HCT116 (cell line): ENCODE data around the gene MAPK4. TPM values are rescaled to one million over a fixed set of nuclear protein-coding genes. Genes with fewer than 3 reads are reported as not detected.

Experiments
- ATAC-seq: fragments of 200-7000 bp; cut with Tn5 transposase; 2 replicates; pipeline ENCODE4 v1.9.1; 2020; ENCODE audit warnings: mild to moderate bottlenecking, moderate library complexity
- BruUV-seq: library from RNA; stranded (reverse); fragments of 400-500 nt; replicated peaks from 2 replicates; lab custom pipeline; 2021; lab: Mats Ljungman, UMichigan
- CTCF ChIA-PET: fragments of 300-600 bp; sonication (Branson Sonifier 250); formaldehyde crosslinking; loops from one replicate; lab custom pipeline; 2021; ENCODE audit warnings: antibody characterized with exemption; lab: Charles Lee
- POLR2A ChIA-PET: fragments of 300-600, 350-600 bp; sonication (Branson Sonifier 250); formaldehyde crosslinking; loops from one replicate; lab custom pipeline; 2021; ENCODE audit warnings: antibody characterized with exemption; lab: Charles Lee
- RAD21 ChIA-PET, 2 experiments: fragments of 300-600 bp; sonication (Branson Sonifier 250); formaldehyde crosslinking; loops; one replicate each; lab custom pipeline; 2023; ENCODE audit warnings: low total read pairs in 2 of 2; ENCODE audit not compliant: uncharacterized antibody in 2 of 2, unreplicated experiment in 2 of 2, low non-redundant PET in 1 of 2; lab: Charles Lee
- DNase-seq: peaks from one replicate; pipeline ENCODE4 v3.0.0-alpha.2; 2010; ENCODE audit warnings: low read depth, low spot score
- H2AFZ ChIP-seq: fragments of 200-600 bp; shearing (Covaris generic), sonication (generic); 2 replicates; pipeline ENCODE4 v1.6.1; 2017; ENCODE audit warnings: low read depth, mixed run types, mixed read lengths, antibody characterized with exemption, low read length; ENCODE audit not compliant: poor library complexity, severe bottlenecking
- H3K27ac ChIP-seq: 2 replicates; pipeline ENCODE4 v1.5.1; 2012; ENCODE audit warnings: low read depth, low read length
- H3K27me3 ChIP-seq: fragments of 200-600 bp; sonication (generic); 2 replicates; pipeline ENCODE4 v1.6.1; 2016; ENCODE audit warnings: mixed run types, low read length, mixed read lengths; ENCODE audit not compliant: insufficient read depth
- H3K36me3 ChIP-seq, 2 experiments: fragments of 200-500 bp in 1 of 2; fragments of 200-600 bp in 1 of 2; sonication (Bioruptor generic) in 1 of 2; sonication (generic) in 1 of 2; 2 replicates each; pipeline versions ENCODE4 v1.5.1 to v1.6.1; 2014 to 2016; ENCODE audit warnings: low read length in 2 of 2, inconsistent platforms in 1 of 2, mixed read lengths in 1 of 2, mixed run types in 1 of 2; ENCODE audit not compliant: insufficient read depth in 2 of 2, control insufficient read depth in 1 of 2
- H3K4me1 ChIP-seq, 2 experiments: fragments of 200-600 bp in 1 of 2; sonication (generic) in 1 of 2; 2 replicates each; pipeline versions ENCODE4 v1.5.1 to v1.6.1; 2012 to 2017; ENCODE audit warnings: low read length in 2 of 2, inconsistent platforms in 1 of 2, mild to moderate bottlenecking in 1 of 2, mixed read lengths in 1 of 2, mixed run types in 1 of 2, moderate library complexity in 1 of 2; ENCODE audit not compliant: insufficient read depth in 2 of 2, control insufficient read depth in 1 of 2
- H3K4me2 ChIP-seq: fragments of 200-600 bp; sonication (generic); 2 replicates; pipeline ENCODE4 v1.6.1; 2017; ENCODE audit warnings: mixed run types, low read length, mixed read lengths
- H3K4me3 ChIP-seq, 2 experiments: fragments of 200-600 bp in 1 of 2; sonication (generic) in 1 of 2; replicated peaks in 1 of 2; 2 replicates each; pipeline ENCODE4 v1.5.1; 2011 to 2016; ENCODE audit warnings: low read length in 2 of 2, control low read depth in 1 of 2, low read depth in 1 of 2, mild to moderate bottlenecking in 1 of 2, mixed read lengths in 1 of 2, mixed run types in 1 of 2
- H3K79me2 ChIP-seq: fragments of 200-600 bp; sonication (generic); 2 replicates; pipeline ENCODE4 v1.6.1; 2017; ENCODE audit warnings: mild to moderate bottlenecking, mixed run types, low read length, moderate library complexity, mixed read lengths; ENCODE audit not compliant: insufficient read depth
- H3K9ac ChIP-seq: fragments of 200-600 bp; sonication (generic); 2 replicates; pipeline ENCODE4 v1.6.1; 2016; ENCODE audit warnings: low read length, mixed read lengths
- H3K9me2 ChIP-seq: fragments of 200-600 bp; sonication (generic), shearing (Covaris generic); 2 replicates; pipeline ENCODE4 v1.6.1; 2017; ENCODE audit warnings: mixed run types, mild to moderate bottlenecking, moderate library complexity; ENCODE audit not compliant: insufficient read depth
- H3K9me3 ChIP-seq, 2 experiments: fragments of 200-500 bp in 1 of 2; fragments of 200-600 bp in 1 of 2; sonication (Bioruptor generic) in 1 of 2; sonication (generic) in 1 of 2; 2 replicates each; pipeline ENCODE4 v1.6.1; 2014 to 2017; ENCODE audit warnings: low read length in 2 of 2, mixed read lengths in 2 of 2, inconsistent platforms in 1 of 2, low read depth in 1 of 2, mild to moderate bottlenecking in 1 of 2, mixed run types in 1 of 2, moderate library complexity in 1 of 2; ENCODE audit not compliant: control insufficient read depth in 1 of 2, insufficient read depth in 1 of 2
- H4K20me1 ChIP-seq: fragments of 200-600 bp; sonication (generic), shearing (Covaris generic); 2 replicates; pipeline ENCODE4 v1.6.1; 2017; ENCODE audit warnings: mixed run types, mild to moderate bottlenecking, moderate library complexity; ENCODE audit not compliant: insufficient read depth
- EGR1 ChIP-seq: IDR thresholded peaks from 2 replicates; pipeline ENCODE4 v1.6.1; 2012; ENCODE audit warnings: low read depth
- EZH2 ChIP-seq: fragments of 200-600 bp; sonication (generic); IDR thresholded peaks from 2 replicates; pipeline ENCODE4 v1.6.1; 2017; ENCODE audit warnings: antibody characterized with exemption, mixed run types
- EZH2phosphoT487 ChIP-seq: fragments of 200-600 bp; IDR thresholded peaks from 2 replicates; pipeline ENCODE4 v1.6.1; 2018; ENCODE audit warnings: antibody characterized with exemption, borderline replicate concordance
- POLR2A ChIP-seq: IDR thresholded peaks from 2 replicates; pipeline ENCODE4 v1.7.0; 2011; ENCODE audit warnings: borderline replicate concordance; ENCODE audit not compliant: insufficient read depth, insufficient read length; ENCODE audit errors: extremely low read depth
- SIN3A ChIP-seq: IDR thresholded peaks from 2 replicates; pipeline ENCODE4 v1.6.1; 2012; ENCODE audit warnings: low read depth
- intact Hi-C: fragments of 100-400 bp; cut with micrococcal nuclease; formaldehyde crosslinking; loops from 2 replicates; pipeline ENCODE4 v1.10.0; 2022
- total RNA-seq: library from RNA; stranded (reverse); gene quantifications from one replicate; pipeline ENCODE4 v1.2.1, GENCODE V29; 2021; ENCODE audit not compliant: unreplicated experiment
- TF ChIP-seq, protein P1 (sequence below): IDR thresholded peaks from 2 replicates; pipeline ENCODE4 v1.6.1; 2012
- TF ChIP-seq, protein P2 (sequence below): IDR thresholded peaks from 2 replicates; pipeline ENCODE4 v1.6.1; 2011; ENCODE audit warnings: mild to moderate bottlenecking, low read length, moderate library complexity; ENCODE audit not compliant: insufficient replicate concordance; ENCODE audit errors: extremely low read depth

MAPK4 gene
- total RNA-seq, 1 experiment from 2014 or later, result 0.89 TPM

DNA sequence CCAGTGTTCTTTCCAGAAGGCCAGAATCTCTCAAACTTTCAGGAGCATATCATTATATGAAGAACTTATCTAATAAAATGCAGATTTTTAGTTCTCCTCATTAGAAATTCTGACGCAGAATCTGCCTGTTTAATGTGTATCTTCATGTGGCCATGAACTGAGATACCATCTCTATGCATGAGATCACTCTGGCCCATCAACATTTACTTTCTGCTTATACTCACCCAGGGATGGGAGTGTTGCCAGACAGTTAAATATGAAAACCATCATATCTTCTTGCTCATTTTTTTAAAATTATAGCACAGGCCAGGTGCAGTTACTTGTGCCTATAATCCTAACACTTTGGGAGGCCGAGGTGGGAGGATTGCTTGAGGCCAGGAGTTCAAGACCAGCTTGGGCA lies 60.4 kb downstream of the MAPK4 start:
- Histone ChIP-seq H3K27ac (no peak overlapping the region), H3K36me3 (no peaks in the 10 kb centered on the region), H4K20me1 (no peaks in the 10 kb centered on the region), H3K4me2 (no peak overlapping the region), H3K4me3 (no peak overlapping the region), H3K9me2 (no peaks in the 10 kb centered on the region), H3K4me1 (no peaks in the 10 kb centered on the region)
- intact Hi-C loops, result no loop called here
- DNase-seq (no peak), ATAC-seq (no peak)
- TF ChIP-seq, protein P1, sequence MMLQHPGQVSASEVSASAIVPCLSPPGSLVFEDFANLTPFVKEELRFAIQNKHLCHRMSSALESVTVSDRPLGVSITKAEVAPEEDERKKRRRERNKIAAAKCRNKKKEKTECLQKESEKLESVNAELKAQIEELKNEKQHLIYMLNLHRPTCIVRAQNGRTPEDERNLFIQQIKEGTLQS, result no peak
- no peak for TF ChIP-seq EZH2phosphoT487
- no peak for TF ChIP-seq EZH2
- no peak for TF ChIP-seq POLR2A
- no peak for TF ChIP-seq EGR1
- TF ChIP-seq, protein P2, sequence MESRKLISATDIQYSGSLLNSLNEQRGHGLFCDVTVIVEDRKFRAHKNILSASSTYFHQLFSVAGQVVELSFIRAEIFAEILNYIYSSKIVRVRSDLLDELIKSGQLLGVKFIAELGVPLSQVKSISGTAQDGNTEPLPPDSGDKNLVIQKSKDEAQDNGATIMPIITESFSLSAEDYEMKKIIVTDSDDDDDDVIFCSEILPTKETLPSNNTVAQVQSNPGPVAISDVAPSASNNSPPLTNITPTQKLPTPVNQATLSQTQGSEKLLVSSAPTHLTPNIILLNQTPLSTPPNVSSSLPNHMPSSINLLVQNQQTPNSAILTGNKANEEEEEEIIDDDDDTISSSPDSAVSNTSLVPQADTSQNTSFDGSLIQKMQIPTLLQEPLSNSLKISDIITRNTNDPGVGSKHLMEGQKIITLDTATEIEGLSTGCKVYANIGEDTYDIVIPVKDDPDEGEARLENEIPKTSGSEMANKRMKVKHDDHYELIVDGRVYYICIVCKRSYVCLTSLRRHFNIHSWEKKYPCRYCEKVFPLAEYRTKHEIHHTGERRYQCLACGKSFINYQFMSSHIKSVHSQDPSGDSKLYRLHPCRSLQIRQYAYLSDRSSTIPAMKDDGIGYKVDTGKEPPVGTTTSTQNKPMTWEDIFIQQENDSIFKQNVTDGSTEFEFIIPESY, result no peak
- TF ChIP-seq, all 23 proteins: peak for 0
- ChIA-PET RAD21 (no interaction called here), CTCF (no interaction called here), POLR2A (no interaction called here)
- Histone ChIP-seq H3K9me3 (no peaks in the 10 kb centered on the region), H3K27me3 (no peaks in the 10 kb centered on the region), H3K79me2 (no peaks in the 10 kb centered on the region), H3K9ac (no peak overlapping the region), H2AFZ (no peak overlapping the region)
- no TSS peak for BruUV-seq

DNA sequence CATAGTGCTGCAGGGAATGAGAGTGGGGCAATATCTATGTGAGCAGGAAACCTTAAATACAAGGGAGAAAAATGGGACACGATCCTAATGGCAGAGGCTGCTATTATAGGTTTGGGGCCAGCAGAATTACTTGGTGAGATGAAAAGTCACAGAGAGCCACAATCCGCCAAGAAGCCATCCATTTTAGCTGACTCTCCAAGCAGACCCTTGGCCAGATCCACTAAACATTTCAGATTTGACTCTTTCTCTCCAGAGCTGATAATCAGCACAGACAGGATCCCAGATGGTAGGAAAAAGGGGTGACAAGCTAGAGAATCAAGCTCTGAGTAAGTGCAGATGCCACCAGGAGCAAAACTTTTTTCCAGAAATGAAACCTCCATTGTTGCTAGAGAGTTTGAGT lies 61.5 kb downstream of the MAPK4 start:
- RAD21 ChIA-PET, result no interaction called here
- POLR2A ChIA-PET, result no interaction called here
- DNase-seq (no peak), ATAC-seq (no peak)
- H3K9me2 ChIP-seq, result no peaks in the 10 kb centered on the region
- H3K9me3 ChIP-seq, result no peaks in the 10 kb centered on the region
- H3K9ac ChIP-seq, result no peak overlapping the region
- no peaks in the 10 kb centered on the region for H3K79me2 ChIP-seq
- intact Hi-C loops, result no loop called here
- no peaks in the 10 kb centered on the region for H3K27me3 ChIP-seq
- BruUV-seq, result no TSS peak
- H3K4me2 ChIP-seq, result no peak overlapping the region
- CTCF ChIA-PET, result no interaction called here
- H3K27ac ChIP-seq, result no peak overlapping the region
- H3K36me3 ChIP-seq, result no peaks in the 10 kb centered on the region
- no peak overlapping the region for H2AFZ ChIP-seq
- no peak for TF ChIP-seq SIN3A
- no peak overlapping the region for H3K4me3 ChIP-seq
- H3K4me1 ChIP-seq, result no peaks in the 10 kb centered on the region
- H4K20me1 ChIP-seq, result no peaks in the 10 kb centered on the region
